Measurements from ENCODE around the gene DNAH12.
"Not testable (repeated sequence)": the region's sequence is repeated elsewhere in the genome, so short reads cannot be mapped to it uniquely, and the experiment has no call there.

The DNAH12 gene

DNA sequence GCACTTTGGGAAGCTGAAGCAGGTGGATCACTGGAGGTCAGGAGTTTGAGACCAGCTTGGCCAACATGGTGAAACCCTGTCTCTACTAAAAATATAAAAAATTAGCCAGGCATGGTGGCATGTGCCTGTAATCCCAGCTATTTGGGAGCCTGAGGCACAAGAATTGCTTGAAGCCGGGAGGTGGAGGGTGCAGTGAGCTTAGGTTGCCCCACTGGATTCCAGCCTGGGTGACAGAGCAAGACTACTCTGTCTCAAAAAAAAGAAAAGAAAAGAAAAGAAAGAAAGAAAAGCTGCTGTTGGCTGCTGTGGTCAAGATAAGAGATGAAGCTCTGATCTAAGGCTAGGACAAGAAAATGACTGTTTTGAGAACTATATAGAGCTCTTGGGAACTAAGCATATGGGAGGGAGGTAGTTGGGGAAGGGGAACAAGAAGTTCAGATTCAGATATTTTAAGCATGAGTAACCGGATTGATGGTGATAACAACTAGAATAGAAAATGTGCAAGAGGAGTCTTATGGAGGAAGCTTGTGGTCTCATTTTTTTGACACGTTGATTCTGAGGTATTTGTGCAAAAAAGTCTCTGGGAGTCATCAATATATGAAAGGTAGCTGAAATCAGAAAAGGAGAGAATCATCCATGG lies 25.7 kb downstream of the DNAH12 start:
- no peak for DNase-seq (ENCODE audit: low read depth in 2 of 2)

DNA sequence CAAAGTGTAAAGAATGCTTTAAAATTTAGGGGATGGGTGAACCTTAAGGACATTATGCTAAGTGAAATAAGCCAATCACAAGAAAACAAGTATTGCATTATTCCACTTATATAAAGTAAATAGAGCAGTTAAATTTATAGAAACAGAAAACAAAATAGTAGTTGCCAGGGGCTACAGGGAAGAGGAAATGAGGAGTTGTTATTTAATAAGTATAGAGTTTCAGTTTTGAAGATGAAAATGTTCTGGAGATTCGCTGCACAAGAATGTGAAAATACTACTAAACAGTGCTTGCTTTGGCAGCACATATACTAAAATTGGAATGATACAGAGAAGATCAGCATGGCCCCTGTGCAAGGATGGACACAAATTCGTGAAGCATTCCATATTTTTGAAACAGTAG lies 32.0 kb downstream of the DNAH12 start:
- no peak for DNase-seq (ENCODE audit: low read depth in 2 of 2)

GRCh38 chr3:57505901-57506300 lies 38.2 kb downstream of the DNAH12 start:
- DNase-seq (ENCODE audit: low read depth in 2 of 2) = no peak

- no peak for DNase-seq (ENCODE audit: low read depth in 2 of 2)
These were observed 43.6 kb downstream of the DNAH12 start for GRCh38 chr3:57500506-57500905.

- DNase-seq (ENCODE audit: low read depth in 2 of 2) = no peak
These were observed 46.2 kb downstream of the DNAH12 start for GRCh38 chr3:57497904-57498303.

DNA sequence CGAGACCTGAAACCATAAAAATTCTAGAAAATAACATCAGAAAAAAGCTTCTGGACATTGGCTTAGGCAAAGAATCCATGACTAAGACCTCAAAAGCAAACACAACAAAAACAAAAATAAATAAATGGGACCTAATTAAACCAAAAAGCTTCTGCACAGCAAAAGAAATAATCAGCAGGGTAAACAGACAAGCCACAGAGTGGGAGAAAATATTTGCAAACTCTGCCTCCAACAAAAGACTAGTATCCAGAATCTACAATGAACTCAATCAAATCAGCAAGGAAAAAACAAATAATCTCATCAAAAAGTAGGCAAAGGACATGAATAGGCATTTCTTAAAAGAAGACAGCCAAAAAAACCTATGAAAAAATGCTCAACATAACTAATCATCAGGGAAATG lies 59.6 kb downstream of the DNAH12 start:
- DNase-seq (ENCODE audit: low read depth in 2 of 2) = no peak

GRCh38 chr3:57477193-57477592 lies 67.0 kb downstream of the DNAH12 start:
- DNase-seq (ENCODE audit: low read depth in 2 of 2) = not testable (repeated sequence)

DNA sequence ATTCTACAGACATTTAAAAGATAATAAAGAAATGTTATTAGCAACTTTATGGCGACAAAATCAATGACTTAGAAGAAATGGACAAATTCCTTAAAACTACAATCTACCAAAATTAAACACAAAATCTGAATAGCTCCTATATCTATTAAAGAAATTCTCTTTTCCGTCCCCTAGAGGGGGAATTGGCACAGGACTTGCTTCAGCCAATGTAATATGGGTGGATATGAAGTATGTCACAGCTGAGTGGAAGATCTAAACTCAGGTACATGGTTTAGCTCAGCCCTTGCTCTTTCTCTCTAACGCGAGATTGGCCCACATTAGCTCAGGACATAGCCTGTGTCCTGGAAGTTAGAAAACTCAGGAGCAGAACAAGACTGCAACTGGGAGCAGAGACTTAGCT lies 79.3 kb downstream of the DNAH12 start:
- no peak for DNase-seq (ENCODE audit: low read depth in 2 of 2)

DNA sequence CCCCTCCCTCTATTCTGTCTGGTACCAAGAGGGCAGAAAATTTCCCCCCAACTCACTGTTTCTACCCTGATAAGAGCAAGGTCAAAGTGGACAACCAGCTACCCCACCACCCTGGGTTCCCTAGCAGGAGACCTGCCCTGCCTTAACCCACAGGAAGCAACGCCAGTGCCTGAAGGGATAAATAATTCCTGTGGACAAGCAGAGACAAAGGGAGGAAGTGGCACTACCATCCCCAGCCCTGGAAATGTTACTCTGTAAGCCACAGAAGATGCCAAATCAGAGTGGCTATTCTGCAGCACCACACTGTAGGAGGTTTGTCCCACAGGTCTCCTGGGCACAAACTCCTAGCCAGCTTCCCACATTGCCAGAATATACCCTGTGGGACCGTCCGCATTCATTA lies 80.1 kb downstream of the DNAH12 start:
- no peak for DNase-seq (ENCODE audit: low read depth in 2 of 2)

GRCh38 chr3:57451150-57451846 lies 92.8 kb downstream of the DNAH12 start:
- DNase-seq (ENCODE audit: low read depth in 2 of 2) = no peak

GRCh38 chr3:57449276-57449847 lies 94.8 kb downstream of the DNAH12 start:
- DNase-seq (ENCODE audit: low read depth in 2 of 2) = not testable (repeated sequence)

DNA sequence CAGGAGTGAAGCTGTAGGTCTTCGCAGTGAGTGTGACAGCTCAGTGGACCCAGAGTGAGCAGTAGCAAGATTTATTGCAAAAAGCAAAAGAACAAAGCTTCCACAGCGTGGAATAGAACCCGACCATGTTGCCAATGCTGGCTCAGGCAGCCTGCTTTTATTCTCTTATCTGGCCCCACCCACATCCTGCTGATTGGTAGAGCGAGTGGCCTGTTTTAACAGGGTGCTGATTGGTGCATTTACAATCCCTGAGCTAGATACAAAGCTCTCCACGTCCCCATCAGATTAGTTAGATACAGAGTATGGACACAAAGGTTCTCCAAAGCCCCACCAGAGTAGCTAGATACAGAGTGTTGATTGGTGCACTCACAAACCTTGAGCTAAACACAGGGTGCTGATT lies 95.7 kb downstream of the DNAH12 start:
- DNase-seq (ENCODE audit: low read depth in 2 of 2) = not testable (repeated sequence)

GRCh38 chr3:57446318-57446841 lies 97.8 kb downstream of the DNAH12 start:
- no peak for DNase-seq (ENCODE audit: low read depth in 2 of 2)

DNA sequence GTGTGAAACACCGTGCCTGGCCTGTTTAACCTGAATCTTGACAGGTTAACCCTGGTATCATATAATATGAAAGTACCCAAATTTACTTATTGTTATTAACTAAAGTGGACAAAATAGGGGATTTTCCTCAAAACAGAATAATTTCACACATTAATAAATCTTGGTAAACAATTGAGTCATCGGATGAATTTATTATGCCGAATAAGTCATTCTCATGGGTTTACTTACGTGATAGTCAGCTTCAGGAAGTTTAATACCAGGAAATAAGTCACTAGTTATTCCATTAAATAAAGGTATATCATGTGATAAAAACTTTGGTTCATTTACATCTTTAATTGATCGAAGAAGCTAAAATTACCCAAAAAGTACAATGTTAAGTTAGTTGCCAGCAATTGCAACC lies 99.7 kb downstream of the DNAH12 start:
- no peak for DNase-seq (ENCODE audit: low read depth in 2 of 2)

DNA sequence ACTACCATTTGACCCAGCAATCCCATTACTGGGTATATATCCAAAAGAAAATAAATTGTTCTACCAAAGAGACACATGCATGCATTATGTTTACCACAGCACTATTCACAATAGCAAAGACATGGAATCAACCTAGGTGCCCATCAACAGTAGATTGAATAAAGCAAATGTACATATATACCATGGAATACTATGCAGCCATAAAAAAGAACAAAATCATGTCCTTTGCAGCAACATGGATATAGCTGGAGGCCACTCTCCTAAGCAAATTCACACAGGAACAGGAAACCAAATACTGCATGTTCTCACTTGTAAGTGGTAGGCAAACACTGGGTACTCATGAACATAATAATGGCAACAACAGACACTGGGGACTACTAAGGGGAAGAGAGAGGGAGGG lies 104.0 kb downstream of the DNAH12 start:
- DNase-seq (ENCODE audit: low read depth in 2 of 2) = not testable (repeated sequence)

DNA sequence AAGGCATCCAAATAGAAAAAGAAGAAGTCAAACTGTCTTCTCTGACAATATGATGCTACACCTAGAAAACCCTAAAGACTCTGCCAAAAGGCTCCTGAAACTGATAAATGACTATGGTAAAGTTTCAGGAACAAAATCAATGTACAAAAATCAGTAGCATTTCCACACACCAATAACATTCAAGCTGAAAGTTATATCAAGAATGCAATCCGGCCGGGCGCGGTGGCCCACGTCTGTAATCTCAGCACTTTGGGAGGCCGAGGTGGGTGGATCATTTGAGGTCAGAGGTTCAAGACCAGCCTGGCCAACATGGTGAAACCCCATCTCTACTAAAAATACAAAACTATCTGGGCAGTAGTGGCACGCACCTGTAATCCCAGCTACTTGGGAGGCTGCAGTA lies 105.7 kb downstream of the DNAH12 start:
- not testable (repeated sequence) for DNase-seq (ENCODE audit: low read depth in 2 of 2)

DNA sequence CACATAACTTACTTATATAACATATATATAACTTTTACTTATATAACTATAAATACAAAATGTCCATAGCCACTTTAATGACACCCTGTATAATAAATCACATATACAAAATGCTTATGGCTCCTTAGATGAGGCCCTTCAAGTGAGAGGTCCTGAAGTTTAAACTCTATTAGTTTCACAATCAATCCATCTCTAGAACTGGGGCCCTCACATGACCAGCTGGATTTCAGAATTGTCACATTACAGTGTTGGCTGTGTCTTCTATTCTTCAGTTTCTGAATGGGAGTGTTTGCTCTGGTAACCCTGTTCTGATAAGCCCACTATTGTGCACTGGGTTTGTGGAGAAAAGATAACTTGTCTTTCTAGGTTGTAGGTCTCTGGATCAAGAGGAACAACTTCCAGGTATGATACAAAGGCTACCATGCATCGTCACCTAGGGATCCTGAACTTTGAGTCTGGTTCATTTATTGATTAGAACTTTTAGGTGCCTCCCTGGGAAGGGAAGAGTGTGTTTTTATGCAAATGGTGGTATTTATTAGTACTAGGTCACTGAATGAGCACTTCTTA lies 107.9 kb downstream of the DNAH12 start:
- DNase-seq (ENCODE audit: low read depth in 2 of 2) = no peak

GRCh38 chr3:57434041-57434440 lies 110.1 kb downstream of the DNAH12 start:
- no peak for DNase-seq (ENCODE audit: low read depth in 2 of 2)

DNA sequence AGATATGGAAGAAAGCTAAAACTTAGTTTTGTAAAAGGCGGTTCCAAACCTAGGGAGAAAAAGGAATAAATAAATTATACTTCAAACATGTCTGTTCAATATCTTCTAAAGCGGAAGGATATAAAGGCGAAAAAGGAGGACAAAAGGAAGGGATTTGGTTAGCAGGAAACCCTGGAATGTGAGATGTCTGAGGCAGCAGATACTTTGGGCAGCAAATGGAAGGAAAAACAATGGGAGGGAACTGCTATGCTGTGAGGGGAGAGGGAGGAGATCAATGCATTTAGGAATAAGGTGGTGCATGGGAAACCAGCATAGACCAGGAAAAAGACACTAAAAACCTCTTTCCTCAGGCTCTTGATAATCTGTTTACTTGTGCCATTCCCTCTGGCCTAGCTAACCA lies 120.8 kb downstream of the DNAH12 start:
- DNase-seq (ENCODE audit: low read depth in 2 of 2) = no peak

DNA sequence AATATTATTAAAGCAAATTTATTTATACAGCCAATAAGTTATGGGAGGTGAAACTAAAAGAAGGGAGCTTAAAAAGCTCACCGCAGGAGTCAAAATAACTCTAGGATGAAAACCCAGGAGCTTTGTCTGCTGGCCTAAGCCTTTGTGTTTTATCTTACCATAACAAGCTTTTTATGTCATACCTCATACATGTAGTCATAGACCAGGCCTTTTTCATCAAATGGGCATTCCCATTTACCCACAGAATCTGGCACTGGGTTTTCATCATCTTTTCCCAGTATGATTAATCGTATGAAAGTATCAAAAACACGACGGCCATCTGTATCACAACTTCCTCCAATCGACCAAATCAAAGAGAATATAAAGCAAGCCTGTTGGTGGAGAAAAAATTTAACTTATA lies 122.8 kb downstream of the DNAH12 start:
- DNase-seq (ENCODE audit: low read depth in 2 of 2) = no peak

- DNase-seq (ENCODE audit: low read depth in 2 of 2) = no peak
These were observed 124.1 kb downstream of the DNAH12 start for GRCh38 chr3:57420001-57420400.

GRCh38 chr3:57411715-57412114 lies 132.4 kb downstream of the DNAH12 start:
- no peak for DNase-seq (ENCODE audit: low read depth in 2 of 2)

DNA sequence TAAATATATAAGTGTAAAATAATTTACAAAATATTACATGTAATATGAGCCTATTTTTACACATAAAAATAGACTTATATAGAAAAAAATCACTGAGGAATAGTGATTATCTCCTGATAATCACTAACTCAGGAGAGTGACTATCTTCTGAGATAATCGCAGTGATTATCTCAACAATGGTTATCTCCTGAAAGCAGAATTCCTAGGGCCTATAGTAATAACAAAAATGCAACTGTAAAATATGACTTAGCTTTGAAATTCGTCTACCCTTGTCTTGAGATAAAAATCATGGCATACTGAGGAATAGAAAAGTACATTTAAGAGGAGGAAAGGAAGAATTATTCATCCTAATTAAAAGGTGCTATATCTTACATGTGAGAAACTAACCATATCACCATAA lies 134.7 kb downstream of the DNAH12 start:
- DNase-seq (ENCODE audit: low read depth in 2 of 2) = no peak

Data from stimulated activated CD4-positive, alpha-beta T cell treated with anti-CD3 and anti-CD28 coated beads, Interleukin-1b, Interleukin-23, amount 100 ng/mL, for 1 hour (primary cell).